Measurements from ENCODE around the gene FZD1.
A peak's percentile ranks its signal among the peaks of the same experiment; 100 is the strongest.

The FZD1 gene

GRCh38 chr7:91250706-91251105 is 13.5 kb upstream of the FZD1 start:
- TF ChIP-seq POLR2AphosphoS5 (IDR thresholded peaks at IDR 0.05; ENCODE audit: low read depth): no peak
- H3K27ac ChIP-seq (replicated peaks): no peak overlapping the region
- no peak for DNase-seq (ENCODE audit: low read depth in 1 of 2, low spot score in 1 of 2)
- H3K27me3 ChIP-seq (ENCODE audit: insufficient read depth, poor library complexity, severe bottlenecking): no peaks in the 10 kb centered on the region
- no peak overlapping the region for H3K4me3 ChIP-seq (replicated peaks; ENCODE audit: insufficient read depth, low read length)

- no peak overlapping the region for H3K4me3 ChIP-seq (replicated peaks; ENCODE audit: insufficient read depth, low read length)
- no peak for DNase-seq (ENCODE audit: low read depth in 1 of 2, low spot score in 1 of 2)
- H3K27me3 ChIP-seq (ENCODE audit: insufficient read depth, poor library complexity, severe bottlenecking): no peaks in the 10 kb centered on the region
- no peak for TF ChIP-seq GABPA (IDR thresholded peaks at IDR 0.05; ENCODE audit: low read depth)
- no peak for TF ChIP-seq REST (IDR thresholded peaks at IDR 0.05; ENCODE audit: insufficient replicate concordance, low read depth)
- no peak for TF ChIP-seq POLR2AphosphoS5 (IDR thresholded peaks at IDR 0.05; ENCODE audit: low read depth)
- TF ChIP-seq CTCF (IDR thresholded peaks at IDR 0.05; ENCODE audit: insufficient read depth, low read length): no peak
- TF ChIP-seq SPI1 (IDR thresholded peaks at IDR 0.05; ENCODE audit: borderline replicate concordance, low read depth): no peak
- H3K27ac ChIP-seq (replicated peaks): no peak overlapping the region
Observed at GRCh38 chr7:91251877-91252276, 12.4 kb upstream of the FZD1 start.

GRCh38 chr7:91263384-91264045 is 718 bp upstream of the FZD1 start:
- peak in 1 of 2 experiments; percentile 12 for DNase-seq (ENCODE audit: low read depth in 1 of 2, low spot score in 1 of 2)
- TF ChIP-seq REST (IDR thresholded peaks at IDR 0.05; ENCODE audit: insufficient replicate concordance, low read depth) (no peak), GABPA (IDR thresholded peaks at IDR 0.05; ENCODE audit: low read depth) (no peak), CTCF (IDR thresholded peaks at IDR 0.05; ENCODE audit: insufficient read depth, low read length) (no peak), POLR2AphosphoS5 (IDR thresholded peaks at IDR 0.05; ENCODE audit: low read depth) (no peak), SPI1 (IDR thresholded peaks at IDR 0.05; ENCODE audit: borderline replicate concordance, low read depth) (no peak)
- peaks cover 3% of the 10 kb centered on the region for H3K27me3 ChIP-seq (ENCODE audit: insufficient read depth, poor library complexity, severe bottlenecking)
- peak overlapping the region; percentile 4 for H3K27ac ChIP-seq (replicated peaks)
- H3K4me3 ChIP-seq (replicated peaks; ENCODE audit: insufficient read depth, low read length): peak overlapping the region; percentile 72

- DNase-seq (ENCODE audit: low read depth in 1 of 2, low spot score in 1 of 2): peak; percentile 35 to 69
Observed at GRCh38 chr7:91264924-91265681, 870 bp downstream of the FZD1 start.

More at GRCh38 chr7:91264924-91265681, 870 bp downstream of the FZD1 start:
- TF ChIP-seq SPI1 (IDR thresholded peaks at IDR 0.05; ENCODE audit: borderline replicate concordance, low read depth) (no peak), POLR2AphosphoS5 (IDR thresholded peaks at IDR 0.05; ENCODE audit: low read depth) (0 out of 2 replicates have a peak, but pooled peaks have one; percentile 18), REST (IDR thresholded peaks at IDR 0.05; ENCODE audit: insufficient replicate concordance, low read depth) (peak; percentile 5), CTCF (IDR thresholded peaks at IDR 0.05; ENCODE audit: insufficient read depth, low read length) (no peak), GABPA (IDR thresholded peaks at IDR 0.05; ENCODE audit: low read depth) (no peak)
- H3K27me3 ChIP-seq (ENCODE audit: insufficient read depth, poor library complexity, severe bottlenecking): peaks cover 3% of the 10 kb centered on the region
- peak overlapping the region; percentile 58 for H3K27ac ChIP-seq (replicated peaks)
- peak overlapping the region; percentile 72 for H3K4me3 ChIP-seq (replicated peaks; ENCODE audit: insufficient read depth, low read length)

Measured in HL-60 (cell line).